Activated naive CD8-positive, alpha-beta T cell treated with anti-CD3 and anti-CD28 coated beads for 36 hours (primary cell): ENCODE measurements around the gene SEMA3D. TPM values are rescaled to one million over a fixed set of nuclear protein-coding genes. Genes with fewer than 3 reads are reported as not detected.
"Not testable (repeated sequence)": the region's sequence is repeated elsewhere in the genome, so short reads cannot be mapped to it uniquely, and the experiment has no call there.

Source experiments
- DNase-seq: peaks from one replicate; pipeline ENCODE4 v3.0.0; 2021
- H3K27ac Mint-ChIP-seq: one replicate; pipeline ENCODE4 v1.8.0; 2022; ENCODE audit warnings: mild to moderate bottlenecking, moderate library complexity, mixed read lengths
- H3K27me3 Mint-ChIP-seq: one replicate; pipeline ENCODE4 v1.8.0; 2022; ENCODE audit warnings: mild to moderate bottlenecking, mixed read lengths
- H3K36me3 Mint-ChIP-seq: one replicate; pipeline ENCODE4 v1.8.0; 2021; ENCODE audit warnings: mild to moderate bottlenecking, mixed read lengths
- H3K4me1 Mint-ChIP-seq: one replicate; pipeline ENCODE4 v1.8.0; 2021; ENCODE audit warnings: mixed read lengths
- H3K4me3 Mint-ChIP-seq: one replicate; pipeline ENCODE4 v1.8.0; 2022; ENCODE audit warnings: mild to moderate bottlenecking, moderate library complexity, mixed read lengths
- H3K9me3 Mint-ChIP-seq: one replicate; pipeline ENCODE4 v1.8.0; 2022; ENCODE audit warnings: mixed read lengths
- total RNA-seq, 2 experiments: library from RNA; stranded (reverse); gene quantifications; one replicate each; pipeline ENCODE4 v1.2.3, GENCODE V29; 2021

SEMA3D gene
- total RNA-seq, 2 experiments from 2014 or later: not detected

GRCh38 chr7:84999450-84999849 lies 187.4 kb downstream of the SEMA3D start:
- Mint-ChIP-seq H3K9me3 (no peaks in the 10 kb centered on the region), H3K4me3 (no peak overlapping the region), H3K27ac (no peak overlapping the region), H3K27me3 (peaks cover 17% of the 10 kb centered on the region), H3K4me1 (peaks cover 6% of the 10 kb centered on the region), H3K36me3 (no peaks in the 10 kb centered on the region)
- no peak for DNase-seq

GRCh38 chr7:84998665-84999064 lies 188.2 kb downstream of the SEMA3D start:
- H3K4me3 Mint-ChIP-seq: no peak overlapping the region
- H3K36me3 Mint-ChIP-seq: no peaks in the 10 kb centered on the region
- H3K4me1 Mint-ChIP-seq: peaks cover 6% of the 10 kb centered on the region
- no peak for DNase-seq
- no peak overlapping the region for H3K27ac Mint-ChIP-seq
- peaks cover 17% of the 10 kb centered on the region for H3K27me3 Mint-ChIP-seq
- H3K9me3 Mint-ChIP-seq: no peaks in the 10 kb centered on the region

GRCh38 chr7:84997626-84998025 lies 189.2 kb downstream of the SEMA3D start:
- DNase-seq: no peak
- no peak overlapping the region for H3K4me3 Mint-ChIP-seq
- H3K27me3 Mint-ChIP-seq: peaks cover 15% of the 10 kb centered on the region
- H3K9me3 Mint-ChIP-seq: no peaks in the 10 kb centered on the region
- no peaks in the 10 kb centered on the region for H3K36me3 Mint-ChIP-seq
- peaks cover 6% of the 10 kb centered on the region for H3K4me1 Mint-ChIP-seq
- no peak overlapping the region for H3K27ac Mint-ChIP-seq

DNA sequence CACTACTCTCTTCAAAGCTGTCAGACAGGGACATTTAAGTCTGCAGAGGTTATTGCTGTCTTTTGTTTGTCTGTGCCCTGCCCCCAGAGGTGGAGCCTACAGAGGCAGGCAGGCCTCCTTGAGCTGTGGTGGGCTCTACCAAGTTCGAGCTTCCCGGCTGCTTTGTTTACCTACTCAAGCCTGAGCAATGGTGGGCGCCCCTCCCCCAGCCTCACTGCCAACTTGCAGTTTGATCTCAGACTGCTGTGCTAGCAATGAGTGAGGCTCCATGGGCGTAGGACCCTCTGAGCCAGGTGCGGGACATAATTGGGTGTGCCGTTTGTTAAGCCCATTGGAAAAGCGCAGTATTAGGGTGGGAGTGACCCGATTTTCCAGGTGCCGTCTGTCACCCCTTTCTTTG lies 193.9 kb downstream of the SEMA3D start:
- not testable (repeated sequence) for H3K36me3 Mint-ChIP-seq

GRCh38 chr7:84985073-84985784 lies 201.6 kb downstream of the SEMA3D start:
- Mint-ChIP-seq H3K9me3 (no peaks in the 10 kb centered on the region), H3K27me3 (peaks cover 6% of the 10 kb centered on the region), H3K27ac (no peak overlapping the region), H3K4me3 (no peak overlapping the region), H3K36me3 (no peaks in the 10 kb centered on the region), H3K4me1 (no peaks in the 10 kb centered on the region)
- no peak for DNase-seq

More for the DNA sequence above, 193.9 kb downstream of the SEMA3D start:
- H3K9me3 Mint-ChIP-seq, H3K4me1 Mint-ChIP-seq, DNase-seq, H3K4me3 Mint-ChIP-seq, H3K27ac Mint-ChIP-seq, H3K27me3 Mint-ChIP-seq: not testable (repeated sequence)

GRCh38 chr7:84982199-84982598 lies 204.7 kb downstream of the SEMA3D start:
- Mint-ChIP-seq H3K36me3 (no peaks in the 10 kb centered on the region), H3K9me3 (no peaks in the 10 kb centered on the region), H3K27ac (no peak overlapping the region), H3K27me3 (peaks cover 6% of the 10 kb centered on the region), H3K4me1 (no peaks in the 10 kb centered on the region), H3K4me3 (no peak overlapping the region)
- no peak for DNase-seq

- no peaks in the 10 kb centered on the region for H3K4me1 Mint-ChIP-seq
- no peak overlapping the region for H3K27ac Mint-ChIP-seq
- H3K4me3 Mint-ChIP-seq: no peak overlapping the region
- DNase-seq: no peak
- no peaks in the 10 kb centered on the region for H3K9me3 Mint-ChIP-seq
- peaks cover 6% of the 10 kb centered on the region for H3K27me3 Mint-ChIP-seq
- no peaks in the 10 kb centered on the region for H3K36me3 Mint-ChIP-seq
These were observed 205.5 kb downstream of the SEMA3D start for GRCh38 chr7:84981055-84981976.

GRCh38 chr7:84975586-84976185 lies 211.2 kb downstream of the SEMA3D start:
- Mint-ChIP-seq H3K27me3 (no peaks in the 10 kb centered on the region), H3K27ac (no peak overlapping the region), H3K9me3 (no peaks in the 10 kb centered on the region), H3K4me3 (no peak overlapping the region), H3K36me3 (no peaks in the 10 kb centered on the region), H3K4me1 (no peaks in the 10 kb centered on the region)
- no peak for DNase-seq

GRCh38 chr7:84971360-84971759 lies 215.5 kb downstream of the SEMA3D start:
- Mint-ChIP-seq H3K27ac (no peak overlapping the region), H3K36me3 (no peaks in the 10 kb centered on the region), H3K9me3 (no peaks in the 10 kb centered on the region), H3K27me3 (no peaks in the 10 kb centered on the region), H3K4me1 (no peaks in the 10 kb centered on the region), H3K4me3 (no peak overlapping the region)
- DNase-seq: no peak

DNA sequence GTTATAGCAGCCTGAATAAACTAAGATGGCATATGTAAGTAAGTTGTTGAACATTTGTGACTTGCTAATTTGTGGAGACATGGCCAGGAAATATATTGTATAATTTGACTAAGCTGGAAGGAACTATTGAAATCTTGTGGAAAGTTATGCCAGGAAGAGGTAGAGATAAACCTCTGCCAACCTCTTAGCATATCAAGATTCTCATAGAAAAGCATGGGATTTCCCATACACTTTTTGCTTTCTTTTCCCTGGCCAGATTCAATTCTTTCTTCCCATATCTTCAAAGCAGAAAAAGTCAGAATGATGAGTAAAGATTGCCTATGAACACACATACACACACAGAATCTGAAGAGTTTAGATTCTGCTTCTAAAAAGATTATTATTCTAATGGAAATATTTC lies 216.2 kb downstream of the SEMA3D start:
- Mint-ChIP-seq H3K27me3 (peaks cover 4% of the 10 kb centered on the region), H3K9me3 (no peaks in the 10 kb centered on the region), H3K36me3 (no peaks in the 10 kb centered on the region), H3K27ac (no peak overlapping the region), H3K4me3 (no peak overlapping the region), H3K4me1 (no peaks in the 10 kb centered on the region)
- DNase-seq: no peak

GRCh38 chr7:84953234-84953633 lies 233.6 kb downstream of the SEMA3D start:
- Mint-ChIP-seq H3K36me3 (no peaks in the 10 kb centered on the region), H3K4me1 (no peaks in the 10 kb centered on the region), H3K9me3 (no peaks in the 10 kb centered on the region), H3K27me3 (peaks cover 4% of the 10 kb centered on the region), H3K27ac (no peak overlapping the region), H3K4me3 (no peak overlapping the region)
- DNase-seq: no peak

DNA sequence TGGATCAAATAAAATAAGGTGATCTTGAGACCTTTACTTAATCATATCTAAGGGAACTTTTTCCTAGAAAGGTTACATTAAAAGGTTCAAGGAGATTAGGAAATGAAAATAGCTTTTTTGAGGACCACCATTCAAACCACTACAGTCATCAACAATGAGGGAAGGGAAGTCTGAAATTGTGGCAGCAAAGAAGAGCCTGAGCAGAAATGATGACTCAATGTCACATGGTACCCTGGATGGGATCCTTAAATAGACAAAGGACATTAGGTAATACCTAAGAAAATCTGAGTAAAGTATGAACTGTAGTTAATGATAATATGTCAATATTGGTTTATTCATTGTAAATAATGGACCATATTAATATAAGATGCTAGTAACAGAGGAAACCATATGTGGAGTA lies 236.0 kb downstream of the SEMA3D start:
- Mint-ChIP-seq H3K9me3 (no peaks in the 10 kb centered on the region), H3K4me3 (no peak overlapping the region), H3K36me3 (no peaks in the 10 kb centered on the region), H3K27me3 (peaks cover 4% of the 10 kb centered on the region), H3K4me1 (no peaks in the 10 kb centered on the region), H3K27ac (no peak overlapping the region)
- no peak for DNase-seq

DNA sequence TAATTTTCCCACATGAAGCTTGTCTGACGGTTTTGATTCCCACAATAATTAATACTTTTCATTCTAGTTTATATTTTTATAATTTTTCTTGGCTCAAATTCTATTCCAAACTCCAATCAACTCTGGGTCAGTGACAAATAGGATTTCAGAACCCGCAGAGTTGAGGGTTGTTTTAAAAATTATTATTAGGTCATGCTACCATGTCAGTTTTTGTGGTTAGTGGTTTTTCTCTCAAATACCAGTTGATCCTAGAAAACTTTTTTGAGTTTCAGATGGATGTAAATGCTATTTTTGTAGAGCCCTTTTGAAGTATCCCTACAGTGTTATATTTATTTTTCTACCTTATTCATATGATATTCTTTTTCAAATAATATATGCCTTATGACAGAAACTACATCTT lies 237.4 kb downstream of the SEMA3D start:
- no peak for DNase-seq
- Mint-ChIP-seq H3K27ac (no peak overlapping the region), H3K4me1 (no peaks in the 10 kb centered on the region), H3K36me3 (no peaks in the 10 kb centered on the region), H3K27me3 (peaks cover 4% of the 10 kb centered on the region), H3K9me3 (no peaks in the 10 kb centered on the region), H3K4me3 (no peak overlapping the region)

GRCh38 chr7:84949067-84949466 lies 237.8 kb downstream of the SEMA3D start:
- no peaks in the 10 kb centered on the region for H3K9me3 Mint-ChIP-seq
- H3K27me3 Mint-ChIP-seq: peaks cover 4% of the 10 kb centered on the region
- H3K4me1 Mint-ChIP-seq: no peaks in the 10 kb centered on the region
- H3K36me3 Mint-ChIP-seq: no peaks in the 10 kb centered on the region
- no peak for DNase-seq
- H3K4me3 Mint-ChIP-seq: no peak overlapping the region
- H3K27ac Mint-ChIP-seq: no peak overlapping the region

- H3K4me3 Mint-ChIP-seq: no peak overlapping the region
- DNase-seq: no peak
- H3K27me3 Mint-ChIP-seq: peaks cover 4% of the 10 kb centered on the region
- no peaks in the 10 kb centered on the region for H3K4me1 Mint-ChIP-seq
- H3K27ac Mint-ChIP-seq: no peak overlapping the region
- no peaks in the 10 kb centered on the region for H3K36me3 Mint-ChIP-seq
- H3K9me3 Mint-ChIP-seq: no peaks in the 10 kb centered on the region
These were observed 238.2 kb downstream of the SEMA3D start for GRCh38 chr7:84948634-84949033.
